HG02973 (cell line): ENCODE measurements around the gene OCIAD2.
"Not testable (repeated sequence)": the region's sequence is repeated elsewhere in the genome, so short reads cannot be mapped to it uniquely, and the experiment has no call there.

Experiments used
- ATAC-seq: cut with Tn5 transposase; IDR thresholded peaks from one replicate; pipeline ENCODE4 v1.9.1; 2021; ENCODE audit warnings: moderate library complexity; ENCODE audit not compliant: unreplicated experiment

Gene OCIAD2

GRCh38 chr4:48906206-48907173, at the start of gene OCIAD2:
Gene OCIAD2 (minus strand): TSS chr4:48906774. CDS start chr4:48904549, 2,225 bp downstream.
- peak; percentile 90 for ATAC-seq

- no peak for ATAC-seq
Observed at GRCh38 chr4:48954314-48954713, 47.7 kb upstream of the OCIAD2 start.

- no peak for ATAC-seq
Observed at GRCh38 chr4:48949518-48950219, 43.1 kb upstream of the OCIAD2 start.

- no peak for ATAC-seq
Observed at GRCh38 chr4:48949086-48949485, 42.5 kb upstream of the OCIAD2 start.

- no peak for ATAC-seq
Observed at GRCh38 chr4:48947731-48948130, 41.2 kb upstream of the OCIAD2 start.

GRCh38 chr4:48945981-48946380, 39.4 kb upstream of the OCIAD2 start:
- ATAC-seq = no peak

GRCh38 chr4:48944756-48945241, 38.2 kb upstream of the OCIAD2 start:
- no peak for ATAC-seq

GRCh38 chr4:48944252-48944651, 37.7 kb upstream of the OCIAD2 start:
- no peak for ATAC-seq

GRCh38 chr4:48943387-48943786, 36.8 kb upstream of the OCIAD2 start:
- no peak for ATAC-seq

GRCh38 chr4:48939785-48940184, 33.2 kb upstream of the OCIAD2 start:
- ATAC-seq = no peak

GRCh38 chr4:48938831-48939230, 32.3 kb upstream of the OCIAD2 start:
- no peak for ATAC-seq

- ATAC-seq = no peak
Observed at GRCh38 chr4:48937033-48937432, 30.5 kb upstream of the OCIAD2 start.

GRCh38 chr4:48931459-48931858, 24.9 kb upstream of the OCIAD2 start:
- no peak for ATAC-seq

GRCh38 chr4:48930654-48931053, 24.1 kb upstream of the OCIAD2 start:
- ATAC-seq = no peak

GRCh38 chr4:48924416-48924815, 17.8 kb upstream of the OCIAD2 start:
- ATAC-seq = no peak

- not testable (repeated sequence) for ATAC-seq
Observed at GRCh38 chr4:48923065-48923464, 16.5 kb upstream of the OCIAD2 start.

- no peak for ATAC-seq
Observed at GRCh38 chr4:48914311-48914710, 7.7 kb upstream of the OCIAD2 start.

GRCh38 chr4:48913346-48913745, 6.8 kb upstream of the OCIAD2 start:
- no peak for ATAC-seq

GRCh38 chr4:48912349-48912748, 5.8 kb upstream of the OCIAD2 start:
- ATAC-seq = no peak

GRCh38 chr4:48910511-48910910, 3.9 kb upstream of the OCIAD2 start:
- no peak for ATAC-seq

GRCh38 chr4:48909697-48910096, 3.1 kb upstream of the OCIAD2 start:
- no peak for ATAC-seq

- no peak for ATAC-seq
Observed at GRCh38 chr4:48908687-48909086, 2.1 kb upstream of the OCIAD2 start.
